GM21717 (cell line): Measurements from ENCODE around the gene SAP25.
"Not testable (repeated sequence)": the region's sequence is repeated elsewhere in the genome, so short reads cannot be mapped to it uniquely, and the experiment has no call there.

Experiments used
- ATAC-seq: cut with Tn5 transposase; IDR thresholded peaks from one replicate; pipeline ENCODE4 v1.9.1; 2021; ENCODE audit warnings: mild to moderate bottlenecking, moderate library complexity; ENCODE audit not compliant: unreplicated experiment

The SAP25 gene

DNA sequence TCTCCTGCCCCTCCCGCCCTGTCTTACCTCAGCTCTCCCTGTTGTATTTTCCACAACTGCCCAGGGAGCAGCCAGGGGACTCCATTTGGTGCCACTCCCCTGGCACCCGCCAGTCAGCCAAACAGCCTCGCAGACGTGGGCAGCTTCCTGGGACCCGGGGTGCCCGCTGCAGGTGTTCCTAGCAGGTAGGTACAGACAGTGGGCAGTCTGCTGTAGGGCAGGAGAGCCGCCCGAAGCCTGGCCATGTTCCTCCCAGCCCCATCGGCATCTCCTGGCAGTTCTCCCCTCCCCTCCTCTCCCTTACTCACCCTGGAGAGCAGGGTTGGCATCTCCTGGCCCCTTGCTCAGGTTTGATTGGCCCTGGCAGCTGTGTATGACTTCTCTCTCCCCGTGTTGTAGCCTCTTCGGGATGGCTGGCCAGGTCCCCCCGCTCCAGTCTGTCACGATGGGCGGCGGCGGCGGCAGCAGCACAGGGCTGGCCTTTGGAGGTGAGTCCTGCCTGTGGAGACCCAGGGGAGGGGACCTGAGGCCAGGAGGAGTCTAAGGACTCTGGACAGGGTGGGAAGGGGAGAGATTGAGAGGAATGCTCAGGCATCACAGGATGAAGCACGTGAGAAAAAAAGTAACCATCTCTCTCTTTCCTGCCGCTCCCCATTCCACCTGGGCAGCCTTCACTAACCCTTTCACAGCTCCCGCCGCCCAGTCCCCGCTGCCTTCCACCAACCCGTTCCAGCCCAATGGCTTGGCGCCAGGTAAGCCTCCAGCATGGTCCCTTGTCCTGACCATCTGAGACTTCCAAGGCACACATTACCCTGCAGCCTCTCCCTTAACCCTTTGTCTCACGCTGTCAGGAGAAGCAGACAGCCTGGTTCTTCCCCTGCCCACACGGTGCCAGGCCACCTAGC, 11.3 kb downstream of the SAP25 start:
- no peak for ATAC-seq

DNA sequence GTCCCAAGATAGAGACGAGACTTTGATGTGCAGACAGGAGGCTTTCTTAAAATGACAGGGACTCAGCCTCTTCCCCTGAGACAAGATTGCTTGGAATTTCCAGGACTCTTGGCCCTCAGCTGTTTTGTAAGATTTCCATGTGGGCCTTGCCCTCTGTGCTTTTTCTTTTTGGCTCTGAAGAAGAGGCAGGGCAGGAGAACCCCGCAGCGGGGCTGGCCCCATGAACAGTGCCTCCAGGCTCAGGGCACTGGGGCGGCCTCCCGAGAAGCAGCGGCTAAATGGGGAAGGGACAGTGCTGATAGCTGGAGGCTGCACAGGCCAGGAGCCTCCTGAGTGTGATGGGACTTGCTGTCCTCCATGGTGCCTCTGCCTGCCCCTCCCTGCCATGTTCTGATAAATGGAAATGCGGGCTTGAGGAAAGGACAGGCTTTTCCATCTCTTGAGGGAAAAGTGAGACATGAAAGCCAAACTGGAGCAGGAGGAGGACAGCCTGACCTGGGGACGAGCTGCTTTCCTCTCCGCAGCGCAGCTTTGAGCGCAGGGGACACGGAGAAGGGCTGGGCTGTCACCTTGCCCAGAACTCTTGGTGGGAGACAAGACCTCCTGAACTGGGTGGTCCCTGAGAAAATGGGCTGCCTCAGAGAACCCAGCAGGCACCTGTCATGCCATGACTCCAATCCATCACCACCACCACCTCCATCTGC, 12.1 kb downstream of the SAP25 start:
- no peak for ATAC-seq

DNA sequence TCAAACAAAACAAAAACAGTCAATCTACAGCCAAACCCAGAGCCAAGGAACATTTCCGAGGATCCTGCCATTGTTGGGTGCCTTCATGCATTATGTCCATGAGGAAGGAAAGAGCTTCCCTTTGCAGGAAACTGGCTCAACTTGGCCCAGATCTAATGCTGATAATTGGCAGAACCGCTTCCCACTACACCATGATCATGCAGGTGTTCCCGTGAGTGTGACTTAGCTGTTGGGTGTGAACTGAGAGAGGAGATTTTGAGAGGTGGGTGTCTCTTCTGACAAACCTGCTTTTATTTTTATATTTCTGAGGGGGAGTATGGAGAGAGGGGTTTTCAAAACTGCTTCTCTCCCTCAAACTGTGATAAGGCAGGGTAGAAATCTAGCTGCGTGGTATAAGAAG, 14.6 kb downstream of the SAP25 start:
- ATAC-seq = no peak

DNA sequence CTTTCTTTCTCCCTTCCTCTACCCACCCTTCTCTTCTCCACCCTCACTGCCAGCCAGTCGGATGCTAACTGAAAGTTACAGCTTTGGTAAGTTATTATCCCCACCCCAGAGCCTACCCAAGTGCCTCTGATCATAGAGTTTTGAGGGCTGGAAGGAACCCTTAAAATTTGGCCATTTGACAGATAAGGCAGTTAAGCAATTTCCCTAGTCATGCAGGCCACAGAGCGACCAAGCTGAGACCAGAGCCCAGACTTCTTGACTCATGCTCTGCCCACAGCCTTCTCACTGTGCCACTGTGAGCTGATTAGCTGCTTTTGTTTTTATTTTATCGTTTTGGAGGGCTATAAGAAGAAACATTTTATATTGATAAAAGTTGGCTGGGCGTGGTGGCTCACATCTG, 17.2 kb downstream of the SAP25 start:
- ATAC-seq = no peak

DNA sequence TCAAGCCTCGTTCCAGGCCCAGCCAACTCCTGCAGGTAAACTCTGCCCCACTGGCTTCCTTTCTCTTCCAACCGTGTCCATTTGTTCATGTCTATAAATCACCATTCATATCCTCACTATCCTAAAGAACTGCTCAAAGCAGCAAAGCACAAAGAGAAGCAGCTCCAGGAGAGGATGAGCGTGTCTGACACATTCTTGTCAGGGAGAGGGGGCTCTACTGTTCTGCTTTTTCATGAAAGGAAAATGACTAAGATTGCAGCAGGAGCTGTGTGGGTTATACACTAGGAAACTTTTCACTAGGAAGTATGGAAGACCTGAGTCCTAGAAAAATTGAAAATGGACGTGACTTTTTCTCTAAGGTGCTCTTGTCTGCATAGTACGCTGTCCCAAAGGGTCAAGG, 18.0 kb downstream of the SAP25 start:
- no peak for ATAC-seq

DNA sequence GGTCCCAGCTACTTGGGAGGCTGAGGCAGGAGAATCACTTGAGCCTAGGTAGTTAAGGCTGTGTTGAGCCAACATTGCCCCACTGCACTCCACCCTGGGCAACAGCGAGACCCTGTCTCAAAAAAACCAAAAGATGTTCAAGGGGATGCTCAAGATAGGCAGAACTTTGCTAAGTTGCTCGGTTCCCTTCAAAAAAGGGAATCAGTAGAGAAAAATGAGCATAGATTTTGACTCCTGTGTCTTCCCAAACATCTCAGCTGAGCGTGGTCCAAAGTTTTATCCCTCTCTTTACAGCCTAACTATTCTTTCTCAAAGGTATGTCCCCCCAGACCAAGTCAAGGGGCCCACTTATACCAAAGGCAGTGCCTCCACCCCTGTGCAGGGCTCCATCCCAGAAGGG, 20.7 kb downstream of the SAP25 start:
- no peak for ATAC-seq

DNA sequence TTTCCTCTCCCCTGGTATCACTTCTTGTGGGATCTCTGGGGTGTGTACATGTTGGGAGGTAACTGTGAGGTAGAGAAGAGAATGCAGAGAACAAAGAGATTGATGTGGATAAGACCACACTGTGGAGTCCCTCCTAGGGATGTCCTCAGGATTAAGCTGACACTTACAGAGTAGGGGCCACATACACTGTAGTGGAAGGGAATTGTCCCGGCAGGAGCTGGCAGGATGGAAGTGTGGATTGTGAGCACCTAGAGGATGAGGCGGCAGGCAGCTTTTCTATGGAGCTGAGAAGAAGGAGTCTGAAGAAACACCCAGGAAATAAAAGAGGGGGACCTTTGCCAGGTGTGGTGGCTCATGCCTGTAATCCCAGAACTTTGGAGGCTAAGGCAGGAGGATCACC, 21.2 kb downstream of the SAP25 start:
- no peak for ATAC-seq

DNA sequence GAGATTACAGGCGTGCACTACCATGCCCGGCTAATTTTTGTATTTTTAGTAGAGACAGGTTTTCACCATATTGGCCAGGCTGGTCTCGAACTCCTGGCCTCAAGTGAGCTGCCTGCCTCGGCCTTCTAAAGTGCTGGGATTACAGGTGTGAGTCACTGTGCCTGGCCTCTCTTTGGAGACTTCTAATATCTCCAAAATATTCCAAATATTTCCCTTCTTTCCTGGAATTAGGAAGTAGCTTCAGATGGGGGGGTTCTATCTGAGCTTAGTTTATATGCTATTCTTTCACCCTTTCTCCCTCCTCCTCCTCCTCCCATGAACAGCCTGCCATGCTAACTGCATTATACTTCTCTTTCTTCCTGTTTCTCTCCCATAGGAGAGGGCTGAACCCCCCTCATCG, 25.3 kb downstream of the SAP25 start:
- ATAC-seq = not testable (repeated sequence)

DNA sequence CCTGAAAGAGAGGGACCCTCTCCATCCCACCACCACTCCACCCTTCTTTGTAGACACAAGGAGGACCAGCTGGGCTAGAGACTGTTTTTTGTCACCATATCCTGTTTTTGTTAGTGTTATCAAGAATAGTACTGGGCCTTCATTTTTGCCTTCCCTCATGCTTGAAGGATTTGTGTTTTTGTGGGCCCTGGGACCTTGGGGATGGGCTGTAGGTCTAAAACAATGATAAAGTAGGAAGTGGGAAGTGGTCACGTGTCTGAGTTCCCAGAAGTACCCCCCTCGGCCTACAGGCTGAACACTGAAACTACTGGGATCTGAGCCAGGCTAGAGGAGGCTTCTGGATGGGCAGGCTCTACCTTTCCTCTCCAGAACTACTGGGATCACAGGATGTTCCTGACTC, 25.8 kb downstream of the SAP25 start:
- ATAC-seq = no peak

DNA sequence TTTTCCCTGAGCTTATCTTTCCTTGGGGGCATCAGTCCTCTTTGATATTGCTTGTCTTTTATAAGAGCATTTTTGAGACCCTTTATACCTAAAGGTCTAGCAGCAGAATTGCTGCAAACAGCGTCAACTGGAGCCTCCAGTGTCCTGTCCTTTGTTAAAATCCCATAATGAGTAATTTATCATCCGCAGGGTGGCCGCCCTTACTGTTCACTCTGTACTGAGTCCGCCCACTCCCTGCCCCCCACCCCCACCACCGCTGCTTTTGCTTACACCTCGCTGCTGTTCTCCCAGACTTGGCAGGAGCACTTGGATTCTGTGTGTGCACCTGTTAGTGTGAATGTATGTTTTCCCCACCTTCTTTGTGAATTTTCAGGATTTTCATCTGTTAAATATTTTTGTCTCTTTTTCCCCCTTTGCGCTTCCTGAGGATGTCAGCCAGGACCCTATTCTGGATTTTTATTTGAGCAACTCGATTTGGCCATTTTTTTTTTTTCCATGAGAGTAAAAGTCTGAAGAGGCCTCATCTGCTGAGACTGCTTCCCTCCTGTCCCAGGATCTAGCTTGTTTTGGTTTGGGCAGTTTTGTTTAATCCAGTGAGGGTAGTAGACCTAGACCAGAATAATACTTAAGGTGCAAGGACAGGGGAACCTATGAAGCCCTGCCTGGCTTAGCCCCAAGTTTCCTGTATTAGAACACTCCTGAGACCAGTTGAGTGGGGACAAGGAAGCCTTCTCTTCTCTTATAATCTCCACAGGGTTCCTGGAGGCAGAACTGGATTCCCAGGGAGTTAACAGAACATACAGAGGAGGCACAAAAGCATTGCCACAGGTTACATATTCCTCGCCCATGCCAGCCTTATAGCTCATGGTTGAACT, 26.5 kb downstream of the SAP25 start:
- no peak for ATAC-seq

DNA sequence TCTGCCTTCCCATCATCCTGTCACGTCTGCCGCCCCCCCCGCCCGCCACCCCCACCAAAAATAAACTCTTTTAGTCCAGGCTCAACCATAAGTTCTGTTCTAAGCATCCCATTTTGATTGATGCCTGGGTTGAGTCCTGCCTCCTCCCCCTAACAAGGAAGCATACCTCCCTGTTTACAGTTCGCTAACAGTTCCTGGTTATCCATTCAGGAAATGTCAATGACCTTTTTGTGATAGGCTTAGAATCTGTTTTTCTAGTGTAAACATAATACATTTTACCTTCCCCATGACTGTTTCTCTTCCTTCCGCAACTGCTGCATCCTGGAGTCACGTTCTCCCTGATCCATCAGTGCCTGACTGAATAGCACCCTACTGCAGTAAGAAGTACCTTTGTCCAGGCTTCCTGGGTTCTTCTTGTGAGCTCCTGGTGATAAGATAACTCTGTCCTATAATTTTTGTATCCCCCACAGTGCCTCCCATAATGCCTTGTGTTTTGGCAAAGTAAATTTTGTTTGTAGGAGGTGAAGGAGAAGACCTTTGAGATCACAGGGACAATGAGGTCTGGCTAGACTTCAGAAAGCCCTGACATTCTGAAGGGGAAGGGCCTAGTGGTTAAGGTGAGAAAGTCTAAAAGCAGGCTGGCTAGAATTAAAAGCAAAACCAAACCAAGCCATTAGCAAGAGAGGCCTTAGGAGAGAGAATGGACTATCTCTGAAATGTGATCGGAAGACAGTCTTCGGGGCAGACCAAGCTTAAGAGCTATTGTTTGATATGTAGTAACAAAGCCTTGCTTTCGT, 27.4 kb downstream of the SAP25 start:
- no peak for ATAC-seq

DNA sequence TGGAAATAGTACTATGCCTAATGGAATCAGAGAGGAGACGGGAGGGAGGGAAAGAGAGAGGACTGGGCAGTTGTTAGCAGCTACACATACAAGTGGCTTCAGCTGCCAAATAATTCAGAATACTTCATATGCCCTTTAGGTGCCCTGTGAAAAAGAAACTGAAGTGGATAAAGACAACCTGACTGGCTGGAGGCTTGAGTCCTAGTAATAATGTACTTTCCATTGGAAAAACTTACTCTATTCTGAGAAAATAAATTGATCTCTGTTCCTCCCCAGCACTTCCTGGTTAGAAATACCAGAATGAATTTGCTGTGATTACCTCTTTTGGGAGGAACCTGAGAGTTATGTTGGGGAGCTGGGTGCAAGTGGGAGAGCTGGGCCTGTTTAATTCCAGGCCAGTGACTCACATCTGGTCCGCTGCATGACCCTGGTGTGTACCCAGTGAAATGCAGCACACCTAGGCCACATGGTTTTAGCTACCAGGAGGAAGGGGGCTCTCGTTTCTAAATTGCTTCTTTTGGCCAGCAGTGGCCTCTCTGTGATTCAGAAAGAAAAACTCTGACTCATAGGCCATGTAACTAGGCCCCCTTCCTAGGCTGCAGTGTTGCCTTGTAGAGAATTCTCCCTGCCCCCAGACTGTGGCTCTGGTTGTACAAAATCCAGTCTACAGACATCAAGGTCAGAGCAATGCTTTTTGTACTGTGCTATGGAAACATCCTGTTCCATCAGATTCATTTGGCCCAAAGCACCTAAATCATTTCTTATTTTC, 28.2 kb downstream of the SAP25 start:
- ATAC-seq = no peak

DNA sequence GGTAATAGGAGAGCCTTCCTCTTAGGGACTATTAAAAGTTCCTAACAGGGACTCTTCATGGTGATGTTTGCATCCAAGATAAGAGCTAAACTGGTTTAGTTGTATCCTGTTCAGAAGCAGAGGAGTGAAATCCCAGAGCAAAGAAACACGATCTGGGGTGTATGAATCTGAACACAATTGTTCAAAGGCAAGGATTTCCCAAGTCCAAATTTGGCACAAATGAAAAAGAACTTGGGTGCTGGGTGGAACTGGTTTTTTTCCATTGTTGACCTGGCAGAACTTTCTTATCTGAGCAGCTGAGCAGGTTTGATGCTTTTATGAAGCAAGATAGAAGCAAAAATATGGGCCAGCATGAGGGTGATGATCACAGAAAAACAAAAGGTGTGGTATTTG, 28.7 kb downstream of the SAP25 start:
- ATAC-seq = no peak

DNA sequence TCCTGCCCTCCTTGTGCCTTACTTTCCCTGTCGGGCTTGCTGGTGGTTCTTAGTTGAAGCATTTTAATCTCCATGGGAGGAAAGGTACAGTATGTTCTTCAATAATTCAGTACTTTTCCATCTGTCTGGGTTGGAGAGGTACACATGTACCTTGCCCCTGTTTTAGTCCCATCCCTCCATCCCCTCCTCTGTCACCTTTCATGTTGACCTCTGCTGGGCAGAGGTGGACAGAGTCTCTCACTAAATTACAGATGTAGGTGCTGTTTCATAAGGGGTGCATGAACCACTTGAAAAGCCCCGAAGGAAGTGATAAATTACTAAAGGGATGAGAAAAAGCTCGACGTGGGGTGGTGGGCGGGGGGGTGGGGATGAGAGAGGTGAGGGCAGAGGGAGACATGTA, 29.3 kb downstream of the SAP25 start:
- no peak for ATAC-seq

DNA sequence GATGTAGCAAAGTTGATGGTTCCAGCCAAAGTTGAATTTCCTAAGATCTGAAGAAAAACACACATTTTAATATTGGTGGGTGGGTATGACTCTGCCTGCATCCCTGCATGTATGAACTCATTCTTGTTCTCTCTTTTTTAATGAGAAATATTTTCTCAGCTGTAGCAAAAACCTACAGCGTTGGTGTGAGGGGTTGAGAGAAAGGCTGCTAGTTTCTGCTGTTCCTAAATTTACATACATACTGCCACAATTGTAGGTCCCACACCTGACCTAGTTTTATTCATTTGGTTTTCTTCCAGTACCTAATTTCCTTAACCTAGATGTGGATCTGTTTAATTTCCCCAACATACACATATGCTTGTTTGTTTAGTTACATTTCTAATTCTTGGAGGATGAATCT, 30.1 kb downstream of the SAP25 start:
- ATAC-seq = no peak

DNA sequence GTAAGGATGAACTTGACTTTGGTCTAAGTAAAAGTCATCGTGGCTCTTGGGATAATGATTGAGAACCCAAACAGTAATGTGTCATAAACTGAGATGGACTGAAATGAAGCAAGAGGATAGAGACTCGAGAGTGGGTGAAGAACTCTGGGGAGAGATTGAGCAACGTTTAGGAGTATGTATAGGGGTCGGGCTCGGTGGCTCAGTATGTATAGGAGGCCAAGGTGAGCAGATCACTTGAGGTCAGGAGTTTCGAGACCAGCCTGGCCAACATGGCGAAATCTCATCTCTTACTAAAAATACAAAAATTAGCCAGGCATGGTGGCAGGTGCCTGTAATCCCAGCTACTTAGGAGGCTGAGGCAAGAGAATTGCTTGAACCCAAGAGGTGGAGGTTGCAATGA, 32.4 kb downstream of the SAP25 start:
- ATAC-seq = not testable (repeated sequence)

DNA sequence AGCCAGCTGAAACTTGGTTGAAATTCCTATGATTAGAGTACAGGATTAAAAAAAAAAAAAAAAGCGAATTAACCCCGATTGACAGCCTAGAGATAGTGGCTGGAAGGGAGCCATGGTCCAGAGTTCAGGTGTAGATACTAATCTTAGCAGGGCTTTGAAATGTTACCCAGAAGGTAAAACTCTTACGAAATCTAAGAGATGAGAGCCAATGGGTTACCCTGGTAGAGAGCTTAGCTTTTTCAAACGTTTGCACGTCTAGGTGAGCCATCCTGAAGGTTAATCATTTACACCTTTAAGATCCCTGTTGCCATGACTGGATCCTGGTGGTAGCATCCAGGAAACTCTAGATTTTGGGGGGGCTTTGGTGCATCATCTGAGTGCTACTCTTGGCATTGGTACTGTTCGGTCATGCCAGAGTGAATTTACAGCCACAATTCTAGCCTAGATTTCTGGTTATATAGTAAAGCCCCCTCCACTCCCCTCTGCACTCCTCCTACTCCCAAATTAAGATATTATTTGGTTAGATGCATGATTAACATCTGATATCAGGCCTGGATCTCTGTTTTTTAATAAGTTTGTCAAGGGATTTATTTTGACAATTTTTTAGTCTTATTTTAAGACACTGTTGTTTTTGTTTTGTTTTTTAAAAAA, 33.5 kb downstream of the SAP25 start:
- ATAC-seq = no peak

DNA sequence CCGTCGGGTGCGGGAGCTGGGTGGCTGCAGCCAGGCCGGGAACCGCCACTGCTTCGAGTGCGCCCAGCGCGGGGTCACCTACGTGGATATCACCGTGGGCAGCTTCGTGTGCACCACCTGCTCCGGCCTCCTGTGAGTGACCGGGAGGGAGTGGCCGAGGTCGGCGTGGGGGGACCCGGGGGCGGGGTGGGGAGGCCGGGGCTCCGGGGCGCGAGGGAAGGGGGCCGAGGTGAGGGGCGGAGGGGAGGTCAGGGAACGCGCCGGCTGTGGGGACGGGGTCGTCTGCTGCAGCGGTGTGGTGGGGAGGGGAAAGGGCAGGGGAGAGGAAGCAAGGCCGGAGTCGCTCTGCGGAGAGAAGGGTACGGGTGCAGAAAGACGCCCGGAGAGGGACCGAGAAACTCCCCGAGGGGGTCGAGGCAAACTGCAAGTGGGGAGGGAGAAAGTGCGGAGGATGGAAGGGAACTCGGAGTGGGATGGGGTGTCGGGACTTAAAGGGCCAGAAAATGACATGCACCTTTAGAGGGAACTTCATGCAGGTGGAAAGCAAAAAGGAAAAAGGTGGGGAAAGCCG, 34.2 kb downstream of the SAP25 start:
- ATAC-seq = no peak
